SH-SY5Y (cell line): Measurements from ENCODE around the gene FBXL13.

ENCODE experiments used
- GATA2 ChIP-seq: IDR thresholded peaks from 2 replicates; pipeline ENCODE4 v1.6.1; 2011; ENCODE audit warnings: mild to moderate bottlenecking, low read depth, low read length
- GATA3 ChIP-seq: IDR thresholded peaks from 2 replicates; pipeline ENCODE4 v1.6.1; 2011; ENCODE audit warnings: low read depth, mild to moderate bottlenecking, low read length, moderate library complexity

DNA sequence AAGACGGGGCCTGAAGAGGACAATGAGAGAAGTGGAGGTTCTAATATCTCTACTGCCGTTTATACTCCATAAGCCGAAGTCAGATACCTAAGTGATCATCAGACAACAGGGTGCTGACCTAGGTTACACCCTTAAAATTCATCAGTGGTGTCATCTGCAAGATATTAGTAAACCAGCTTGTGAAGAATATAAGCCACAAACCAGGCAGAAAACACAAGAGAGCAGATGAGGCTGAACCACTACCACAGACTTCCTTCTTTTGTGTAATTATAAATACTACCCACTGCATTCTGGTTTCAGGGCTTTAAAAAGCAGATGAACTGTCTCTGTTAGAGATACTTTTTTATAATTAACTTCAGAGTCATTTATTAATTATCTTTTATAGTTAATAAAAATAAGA is 230.7 kb downstream of the FBXL13 start:
- TF ChIP-seq GATA2 (no peak), GATA3 (no peak)
